B cell (primary cell): ENCODE results near the gene HS6ST3. TPM values are rescaled to one million over a fixed set of nuclear protein-coding genes. Genes with fewer than 3 reads are reported as not detected.

ENCODE experiments used
- ATAC-seq: fragments of 200-7000 bp; cut with Tn5 transposase; one replicate; pipeline ENCODE4 v1.10.0; 2021; ENCODE audit warnings: low read depth, mild to moderate bottlenecking, moderate number of reproducible peaks, moderate library complexity
- CTCF ChIA-PET: fragments of 350-600 bp; sonication (Branson Sonifier 250); formaldehyde crosslinking; loops from one replicate; lab custom pipeline; 2021; ENCODE audit warnings: antibody characterized with exemption, inconsistent platforms; lab: Charles Lee
- POLR2A ChIA-PET: fragments of 350-600 bp; sonication (Branson Sonifier 250); formaldehyde crosslinking; loops from one replicate; lab custom pipeline; 2021; ENCODE audit warnings: antibody characterized with exemption; lab: Charles Lee
- DNase-seq: peaks from one replicate; pipeline ENCODE4 v3.0.0; 2013
- H2AFZ ChIP-seq: 2 replicates; pipeline ENCODE4 v1.6.1; 2012; ENCODE audit warnings: mild to moderate bottlenecking, low read depth, low read length; ENCODE audit not compliant: insufficient read depth, poor library complexity, severe bottlenecking
- H3K27ac ChIP-seq, 2 donors: 1 replicate in 1 of 2; 2 replicates in 1 of 2; pipeline ENCODE4 v1.5.1; 2012 to 2013; ENCODE audit warnings: low read length in 2 of 2, mild to moderate bottlenecking in 2 of 2, moderate library complexity in 1 of 2
- H3K27me3 ChIP-seq, 4 experiments: fragments of 200-600 bp in 1 of 4; sonication (generic) in 1 of 4; replicated peaks in 1 of 4; 1 replicate in 2 of 4; 2 replicates in 2 of 4; pipeline versions ENCODE4 v1.6.1 to v1.7.0; 2013 to 2016; ENCODE audit warnings: low read length in 3 of 4, mild to moderate bottlenecking in 2 of 4, mixed read lengths in 1 of 4, moderate library complexity in 1 of 4; ENCODE audit not compliant: insufficient read depth in 4 of 4, control insufficient read depth in 3 of 4; ENCODE audit errors: control extremely low read depth in 1 of 4
- H3K36me3 ChIP-seq, 2 experiments: replicated peaks in 1 of 2; 1 replicate in 1 of 2; 2 replicates in 1 of 2; pipeline versions ENCODE4 v1.6.1 to v1.7.1; 2013; ENCODE audit warnings: low read length in 1 of 2; ENCODE audit not compliant: insufficient read depth in 2 of 2, control insufficient read depth in 1 of 2; ENCODE audit errors: control extremely low read depth in 1 of 2, extremely low read depth in 1 of 2
- H3K4me1 ChIP-seq, 2 donors: fragments of 200-600 bp in 1 of 2; sonication (generic) in 1 of 2; 1 replicate in 1 of 2; 2 replicates in 1 of 2; pipeline versions ENCODE4 v1.5.1 to v1.6.1; 2013 to 2017; ENCODE audit warnings: low read length in 2 of 2; ENCODE audit not compliant: control insufficient read depth in 2 of 2, insufficient read depth in 2 of 2
- H3K4me2 ChIP-seq: replicated peaks from 2 replicates; pipeline ENCODE3; 2012; ENCODE audit warnings: mild to moderate bottlenecking, low read depth, low read length; ENCODE audit not compliant: poor library complexity, severe bottlenecking
- H3K4me3 ChIP-seq, 5 experiments: fragments of 200-600 bp in 1 of 5; sonication (generic) in 1 of 5; 1 replicate in 3 of 5; 2 replicates in 2 of 5; pipeline versions ENCODE4 v1.5.1 to v1.7.0; 2011 to 2016; ENCODE audit warnings: low read length in 4 of 5, mild to moderate bottlenecking in 4 of 5, low read depth in 2 of 5, control low read depth in 1 of 5, moderate library complexity in 1 of 5; ENCODE audit not compliant: insufficient read depth in 1 of 5; ENCODE audit errors: control extremely low read depth in 1 of 5, extremely low read depth in 1 of 5
- H3K79me2 ChIP-seq: fragments of 200-600 bp; sonication (generic); one replicate; pipeline ENCODE4 v1.6.0; 2016; ENCODE audit warnings: low read length; ENCODE audit not compliant: control insufficient read depth, insufficient read depth
- H3K9ac ChIP-seq: fragments of 200-600 bp; sonication (generic); 2 replicates; pipeline ENCODE4 v1.6.1; 2017; ENCODE audit warnings: mild to moderate bottlenecking, low read length, moderate library complexity
- H3K9me3 ChIP-seq, 3 donors: one replicate each; pipeline versions ENCODE4 v1.6.1 to v1.7.1; 2013; ENCODE audit warnings: low read length in 2 of 3; ENCODE audit not compliant: control insufficient read depth in 2 of 3, insufficient read depth in 1 of 3; ENCODE audit errors: control extremely low read depth in 1 of 3
- H4K20me1 ChIP-seq: 2 replicates; pipeline ENCODE4 v1.6.0; 2012; ENCODE audit warnings: mild to moderate bottlenecking, low read length; ENCODE audit not compliant: insufficient read depth, control insufficient read depth, poor library complexity, severe bottlenecking
- H3K27ac Mint-ChIP-seq: one replicate; pipeline ENCODE4 v1.8.0; 2021; ENCODE audit warnings: mixed read lengths
- H3K27me3 Mint-ChIP-seq: one replicate; pipeline ENCODE4 v1.8.0; 2021; ENCODE audit warnings: mixed read lengths
- H3K4me1 Mint-ChIP-seq: one replicate; pipeline ENCODE4 v1.8.0; 2021; ENCODE audit warnings: mixed read lengths
- H3K4me3 Mint-ChIP-seq: one replicate; pipeline ENCODE4 v1.8.0; 2021; ENCODE audit warnings: mixed read lengths
- H3K9me3 Mint-ChIP-seq: one replicate; pipeline ENCODE4 v1.8.0; 2022; ENCODE audit warnings: mixed read lengths; ENCODE audit not compliant: insufficient read depth
- CTCF ChIP-seq: fragments of 200-600 bp; IDR thresholded peaks from one replicate; pipeline ENCODE4 v1.8.0; 2022; ENCODE audit warnings: antibody characterized with exemption, mild to moderate bottlenecking
- EZH2 ChIP-seq: IDR thresholded peaks from 2 replicates; pipeline ENCODE4 v1.6.1; 2012; ENCODE audit warnings: borderline replicate concordance, low read depth, mild to moderate bottlenecking, moderate library complexity, low read length; ENCODE audit not compliant: insufficient read depth, poor library complexity, severe bottlenecking
- WGBS: methylation state at CpG from one replicate; pipeline ENCODE4 v1.1.5; 2013; ENCODE audit warnings: missing lambda C conversion rate; ENCODE audit not compliant: insufficient coverage; 5-methylcytosine and 5-hydroxymethylcytosine counted together
- intact Hi-C: fragments of 100-400 bp; cut with micrococcal nuclease; formaldehyde crosslinking; loops from one replicate; pipeline ENCODE4 v1.10.0; 2022
- polyA plus RNA-seq: library from polyadenylated mRNA; depleted of rRNA; stranded (reverse); fragments of >200 nt; gene quantifications from 2 replicates; pipeline ENCODE4 v1.2.3, GENCODE V29; 2012
- total RNA-seq, 2 donors: library from RNA; stranded (reverse); fragments of 120-200 nt in 1 of 2; gene quantifications; 1 replicate in 1 of 2; 2 replicates in 1 of 2; pipeline versions ENCODE4 v1.2.3 to v1.2.4, GENCODE V29; 2013 to 2022

Gene HS6ST3
- total and polyA plus RNA-seq, 2 donors (not counting 1 experiment from before 2014, with no cell fraction given): not detected

- TF ChIP-seq CTCF (no peak), EZH2 (no peak)
- H3K4me1 Mint-ChIP-seq: no peaks in the 10 kb centered on the region
- no peak overlapping the region for H3K4me3 ChIP-seq
- no peak for DNase-seq
- no peaks in the 10 kb centered on the region for H3K9me3 ChIP-seq
- no peaks in the 10 kb centered on the region for H4K20me1 ChIP-seq
- H3K4me1 ChIP-seq: no peaks in the 10 kb centered on the region
- POLR2A ChIA-PET: no interaction called here
- CTCF ChIA-PET: no interaction called here
- H3K79me2 ChIP-seq: no peaks in the 10 kb centered on the region
- no peak overlapping the region for H3K27ac Mint-ChIP-seq
- H3K27me3 Mint-ChIP-seq: no peaks in the 10 kb centered on the region
- no peak overlapping the region for H3K4me2 ChIP-seq
- H3K9ac ChIP-seq: no peak overlapping the region
- no peak overlapping the region for H3K4me3 Mint-ChIP-seq
- H3K27ac ChIP-seq: no peak overlapping the region
- H2AFZ ChIP-seq: no peak overlapping the region
- intact Hi-C loops: no loop called here
- WGBS: no CpG with 5 or more reads among the region's 2 CpGs
- H3K9me3 Mint-ChIP-seq: peaks cover 10% of the 10 kb centered on the region
- no peaks in the 10 kb centered on the region for H3K27me3 ChIP-seq
- ATAC-seq: no peak
- no peaks in the 10 kb centered on the region for H3K36me3 ChIP-seq
Measured at GRCh38 chr13:96728463-96728862, 638.6 kb downstream of the HS6ST3 start.

GRCh38 chr13:96730676-96731075, 640.8 kb downstream of the HS6ST3 start:
- POLR2A ChIA-PET: no interaction called here
- H3K27me3 ChIP-seq: no peaks in the 10 kb centered on the region
- no peak overlapping the region for H3K27ac ChIP-seq
- H3K4me1 ChIP-seq: no peaks in the 10 kb centered on the region
- Mint-ChIP-seq H3K27me3 (no peaks in the 10 kb centered on the region), H3K4me3 (no peak overlapping the region), H3K4me1 (no peaks in the 10 kb centered on the region), H3K27ac (no peak overlapping the region), H3K9me3 (peaks cover 9% of the 10 kb centered on the region)
- DNase-seq: no peak
- ATAC-seq: no peak
- intact Hi-C loops: no loop called here
- no peak overlapping the region for H2AFZ ChIP-seq
- H3K4me2 ChIP-seq: no peak overlapping the region
- no peaks in the 10 kb centered on the region for H3K79me2 ChIP-seq
- WGBS: 92% methylated on average over 2 of the region's 5 CpGs
- H3K9me3 ChIP-seq: no peaks in the 10 kb centered on the region
- no peak overlapping the region for H3K4me3 ChIP-seq
- H3K36me3 ChIP-seq: no peaks in the 10 kb centered on the region
- no peaks in the 10 kb centered on the region for H4K20me1 ChIP-seq
- no peak overlapping the region for H3K9ac ChIP-seq
- TF ChIP-seq EZH2: no peak
- no peak for TF ChIP-seq CTCF
- CTCF ChIA-PET: no interaction called here
